ENCODE data around the gene ALDH3B1. TPM values are rescaled to one million over a fixed set of nuclear protein-coding genes. Genes with fewer than 3 reads are reported as not detected.

ALDH3B1 gene
- total and polyA plus RNA-seq, 5 donors from 2014 or later = not detected

DNA sequence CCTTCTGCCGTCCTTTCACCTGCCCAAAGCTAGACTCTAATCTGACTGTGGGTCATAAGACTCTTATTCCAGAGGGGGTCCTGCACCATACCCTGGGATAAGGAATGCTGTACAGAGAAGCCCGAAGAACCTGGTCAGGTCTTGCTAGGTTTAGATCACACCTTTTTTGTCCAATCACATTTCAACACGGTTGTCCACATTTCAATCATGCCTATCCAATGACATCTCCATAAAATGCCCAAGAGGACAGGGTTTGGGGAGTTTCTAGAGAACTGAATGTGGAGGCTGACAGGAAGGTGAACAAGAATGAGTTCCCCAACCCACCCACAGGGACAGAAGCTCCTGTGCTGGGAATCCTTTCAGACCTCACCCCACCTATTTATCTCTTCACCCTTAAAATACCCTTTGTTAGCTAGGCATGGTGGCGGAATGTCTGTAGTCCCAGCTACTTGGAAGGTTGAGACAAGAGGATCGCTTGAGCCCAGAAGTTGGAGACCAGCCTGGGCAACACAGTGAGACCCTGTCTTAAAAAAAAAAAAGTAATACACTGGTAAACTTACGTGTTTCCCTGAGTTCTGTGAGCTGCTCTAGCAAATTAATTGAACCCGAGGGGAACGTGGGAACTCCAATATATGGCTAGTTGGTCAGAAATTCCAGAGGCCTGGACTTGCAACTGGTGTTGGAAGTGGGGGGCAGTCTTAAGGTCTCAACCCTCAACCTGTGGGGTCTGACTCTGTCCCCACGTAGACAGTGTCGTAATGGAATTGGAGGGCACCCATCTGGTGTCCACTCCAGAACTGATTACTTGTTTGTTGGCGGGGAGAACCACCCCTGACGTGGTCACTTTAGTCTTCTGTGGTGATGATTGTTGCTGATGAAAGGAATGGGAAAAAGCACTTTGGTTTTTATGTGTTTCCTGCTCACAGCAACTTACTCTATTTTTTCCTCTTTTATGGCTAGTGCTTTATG is 46.5 kb downstream of the ALDH3B1 start:
- peaks cover 0 to 1% (median 0%) of the 10 kb centered on the region in 7 donors for H3K9me3 Mint-ChIP-seq
- H3K27ac Mint-ChIP-seq = no peak overlapping the region
- H3K27me3 Mint-ChIP-seq = no peaks in the 10 kb centered on the region
- DNase-seq (no peak), ATAC-seq (ENCODE audit: low read depth in 2 of 2) (no peak)
- Histone ChIP-seq H3K27ac (ENCODE audit: insufficient read depth, low read length, poor library complexity, severe bottlenecking) (no peak overlapping the region), H3K27me3 (ENCODE audit: control insufficient read depth, insufficient read depth, low read length) (no peaks in the 10 kb centered on the region), H3K36me3 (ENCODE audit: control insufficient read depth, insufficient read depth, low read length) (peaks cover 8% of the 10 kb centered on the region), H3K4me1 (ENCODE audit: control insufficient read depth, insufficient read depth, low read length, poor library complexity, severe bottlenecking) (no peaks in the 10 kb centered on the region), H3K4me3 (ENCODE audit: low read depth, low read length) (no peak overlapping the region), H3K9me3 (ENCODE audit: control insufficient read depth in 2 of 2, low read length in 2 of 2) (no peaks in the 10 kb centered on the region)
- H3K4me1 Mint-ChIP-seq = no peaks in the 10 kb centered on the region
- H3K4me3 Mint-ChIP-seq = no peak overlapping the region
- peaks cover 4% of the 10 kb centered on the region for H3K36me3 Mint-ChIP-seq

DNA sequence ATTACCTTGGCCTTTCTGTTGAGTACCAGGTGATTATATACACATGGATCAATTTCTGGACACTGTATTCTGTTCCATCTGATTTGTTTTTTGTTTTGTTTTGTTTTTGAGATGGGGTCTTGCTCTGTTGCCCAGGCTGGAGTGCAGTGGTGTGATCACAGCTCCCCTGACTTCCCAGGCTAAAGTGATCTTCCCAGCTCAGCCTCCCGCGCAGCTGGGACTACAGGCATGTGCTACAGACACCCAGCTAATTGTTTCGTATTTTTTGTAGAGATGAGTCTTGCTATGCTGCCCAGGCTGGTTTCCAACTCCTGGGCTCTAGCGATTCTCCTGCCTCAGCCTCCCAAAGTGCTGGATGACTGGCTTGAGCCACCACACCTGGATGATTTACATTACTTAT is 47.7 kb downstream of the ALDH3B1 start:
- Mint-ChIP-seq H3K27me3 (no peaks in the 10 kb centered on the region), H3K4me1 (no peaks in the 10 kb centered on the region), H3K4me3 (no peak overlapping the region), H3K36me3 (peaks cover 10% of the 10 kb centered on the region), H3K27ac (no peak overlapping the region), H3K9me3 (no peaks in the 10 kb centered on the region)
- ATAC-seq (ENCODE audit: low read depth in 2 of 2) = no peak
- no peaks in the 10 kb centered on the region for H3K9me3 ChIP-seq (ENCODE audit: control insufficient read depth in 2 of 2, low read length in 2 of 2)
- H3K36me3 ChIP-seq (ENCODE audit: control insufficient read depth, insufficient read depth, low read length) = peaks cover 3% of the 10 kb centered on the region
- H3K27ac ChIP-seq (ENCODE audit: insufficient read depth, low read length, poor library complexity, severe bottlenecking) = no peak overlapping the region
- H3K4me1 ChIP-seq (ENCODE audit: control insufficient read depth, insufficient read depth, low read length, poor library complexity, severe bottlenecking) = no peaks in the 10 kb centered on the region
- DNase-seq = no peak
- H3K4me3 ChIP-seq (ENCODE audit: low read depth, low read length) = no peak overlapping the region
- no peaks in the 10 kb centered on the region for H3K27me3 ChIP-seq (ENCODE audit: control insufficient read depth, insufficient read depth, low read length)

DNA sequence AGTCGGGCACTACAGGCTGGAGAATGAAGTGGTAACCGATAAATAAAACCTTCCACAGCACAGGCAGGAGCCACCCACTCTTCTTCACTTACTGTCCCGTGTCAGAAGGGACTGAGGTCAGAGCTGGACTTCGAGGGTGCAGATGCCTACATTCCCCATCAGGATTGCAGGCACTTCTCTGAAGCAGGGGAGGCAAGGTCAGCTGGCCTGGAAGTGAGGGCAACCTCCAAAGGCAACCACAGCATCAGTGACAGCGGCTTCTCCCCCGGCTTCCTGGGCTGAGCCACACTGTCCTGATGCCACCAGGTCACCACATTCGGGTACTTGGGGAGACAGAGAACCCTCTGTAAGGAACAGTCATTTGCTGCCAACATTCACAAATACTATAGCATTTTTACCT is 51.4 kb downstream of the ALDH3B1 start:
- H3K36me3 Mint-ChIP-seq = peaks cover 22% of the 10 kb centered on the region
- no peak overlapping the region for H3K27ac ChIP-seq (ENCODE audit: insufficient read depth, low read length, poor library complexity, severe bottlenecking)
- H3K36me3 ChIP-seq (ENCODE audit: control insufficient read depth, insufficient read depth, low read length) = no peaks in the 10 kb centered on the region
- H3K4me1 ChIP-seq (ENCODE audit: control insufficient read depth, insufficient read depth, low read length, poor library complexity, severe bottlenecking) = no peaks in the 10 kb centered on the region
- no peak overlapping the region for H3K4me3 Mint-ChIP-seq
- no peaks in the 10 kb centered on the region for H3K27me3 Mint-ChIP-seq
- H3K27ac Mint-ChIP-seq = no peak overlapping the region
- no peaks in the 10 kb centered on the region for H3K4me1 Mint-ChIP-seq
- H3K4me3 ChIP-seq (ENCODE audit: low read depth, low read length) = no peak overlapping the region
- H3K27me3 ChIP-seq (ENCODE audit: control insufficient read depth, insufficient read depth, low read length) = no peaks in the 10 kb centered on the region
- no peak for ATAC-seq (ENCODE audit: low read depth in 2 of 2)
- no peak for DNase-seq
- no peaks in the 10 kb centered on the region for H3K9me3 Mint-ChIP-seq
- H3K9me3 ChIP-seq (ENCODE audit: control insufficient read depth in 2 of 2, low read length in 2 of 2) = no peaks in the 10 kb centered on the region

DNA sequence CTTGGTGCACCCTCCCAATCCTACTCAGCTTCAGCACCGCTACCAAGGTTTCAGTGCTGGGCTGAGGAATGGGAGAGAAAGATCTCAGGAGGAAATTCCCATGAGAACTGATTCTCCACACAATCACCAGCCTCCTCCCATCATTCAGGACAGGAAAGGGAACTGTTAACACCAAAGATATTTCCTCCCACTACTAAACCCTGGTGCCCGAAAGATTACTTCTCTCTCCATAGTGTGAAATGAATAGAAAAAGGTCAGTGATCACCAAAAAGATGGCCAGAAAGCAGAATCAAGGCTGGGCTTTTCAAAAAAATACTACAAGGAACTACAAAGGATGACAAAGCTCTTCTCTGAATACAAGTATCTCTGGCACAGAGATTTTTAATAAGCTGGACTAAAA is 54.8 kb downstream of the ALDH3B1 start:
- Mint-ChIP-seq H3K4me1 (no peaks in the 10 kb centered on the region), H3K4me3 (no peak overlapping the region), H3K27ac (peak overlapping the region in 1 of 3 donors; percentile 77), H3K27me3 (no peaks in the 10 kb centered on the region), H3K9me3 (no peaks in the 10 kb centered on the region), H3K36me3 (peaks cover 35% of the 10 kb centered on the region)
- H3K4me3 ChIP-seq (ENCODE audit: low read depth, low read length) = no peak overlapping the region
- DNase-seq (no peak), ATAC-seq (ENCODE audit: low read depth in 2 of 2) (no peak)
- H3K27ac ChIP-seq (ENCODE audit: insufficient read depth, low read length, poor library complexity, severe bottlenecking) = no peak overlapping the region
- no peaks in the 10 kb centered on the region for H3K9me3 ChIP-seq (ENCODE audit: control insufficient read depth in 2 of 2, low read length in 2 of 2)
- H3K36me3 ChIP-seq (ENCODE audit: control insufficient read depth, insufficient read depth, low read length) = no peaks in the 10 kb centered on the region
- no peaks in the 10 kb centered on the region for H3K27me3 ChIP-seq (ENCODE audit: control insufficient read depth, insufficient read depth, low read length)
- no peaks in the 10 kb centered on the region for H3K4me1 ChIP-seq (ENCODE audit: control insufficient read depth, insufficient read depth, low read length, poor library complexity, severe bottlenecking)

DNA sequence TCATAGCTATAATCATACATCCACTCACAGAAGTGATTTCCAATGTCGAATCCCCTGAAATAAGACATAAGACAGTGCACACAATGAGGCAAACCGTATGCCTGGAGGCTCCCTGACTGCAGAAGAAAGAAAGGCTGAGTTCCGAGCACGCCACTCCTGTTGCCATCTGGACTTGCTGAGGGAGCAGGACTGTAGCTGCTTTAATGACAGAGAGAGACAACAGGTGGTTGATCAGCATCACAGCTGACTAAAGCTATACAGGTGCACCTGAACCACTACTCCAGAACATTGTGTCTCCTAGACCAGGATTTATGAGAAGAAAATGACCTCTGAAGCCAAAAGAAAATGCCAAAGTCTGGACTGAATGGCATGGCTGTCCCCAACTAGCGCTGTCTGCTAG is 55.7 kb downstream of the ALDH3B1 start:
- no peaks in the 10 kb centered on the region for H3K9me3 Mint-ChIP-seq
- no peak overlapping the region for H3K27ac ChIP-seq (ENCODE audit: insufficient read depth, low read length, poor library complexity, severe bottlenecking)
- H3K4me3 ChIP-seq (ENCODE audit: low read depth, low read length) = no peak overlapping the region
- H3K27me3 ChIP-seq (ENCODE audit: control insufficient read depth, insufficient read depth, low read length) = no peaks in the 10 kb centered on the region
- no peak overlapping the region for H3K27ac Mint-ChIP-seq
- no peaks in the 10 kb centered on the region for H3K4me1 Mint-ChIP-seq
- no peaks in the 10 kb centered on the region for H3K4me1 ChIP-seq (ENCODE audit: control insufficient read depth, insufficient read depth, low read length, poor library complexity, severe bottlenecking)
- no peaks in the 10 kb centered on the region for H3K9me3 ChIP-seq (ENCODE audit: control insufficient read depth in 2 of 2, low read length in 2 of 2)
- H3K27me3 Mint-ChIP-seq = no peaks in the 10 kb centered on the region
- H3K36me3 ChIP-seq (ENCODE audit: control insufficient read depth, insufficient read depth, low read length) = no peaks in the 10 kb centered on the region
- H3K4me3 Mint-ChIP-seq = no peak overlapping the region
- no peak for DNase-seq
- H3K36me3 Mint-ChIP-seq = peaks cover 31% of the 10 kb centered on the region
- ATAC-seq (ENCODE audit: low read depth in 2 of 2) = no peak

DNA sequence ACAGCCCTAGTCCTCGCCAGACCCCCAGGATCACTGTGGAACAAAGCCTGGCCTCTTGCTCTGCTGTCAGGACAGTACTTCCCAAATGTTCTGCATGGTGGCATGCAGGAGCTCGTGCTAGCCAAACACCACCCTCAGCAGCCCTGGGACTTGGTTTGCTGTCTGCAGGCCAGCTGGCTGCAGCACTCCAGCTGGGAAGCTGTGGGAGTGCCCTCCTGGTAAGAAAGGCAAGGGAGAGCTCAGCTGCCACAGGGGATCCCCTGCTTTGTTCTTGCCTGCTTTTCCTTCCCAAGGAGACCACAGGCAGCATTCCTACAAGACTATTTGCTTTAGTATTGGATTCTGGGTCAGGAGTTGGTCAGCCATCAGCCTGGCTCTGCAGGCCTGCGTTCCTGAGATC is 56.6 kb downstream of the ALDH3B1 start:
- Mint-ChIP-seq H3K9me3 (no peaks in the 10 kb centered on the region), H3K4me3 (no peak overlapping the region), H3K4me1 (no peaks in the 10 kb centered on the region), H3K27ac (no peak overlapping the region), H3K27me3 (no peaks in the 10 kb centered on the region), H3K36me3 (peaks cover 30% of the 10 kb centered on the region)
- Histone ChIP-seq H3K9me3 (ENCODE audit: control insufficient read depth in 2 of 2, low read length in 2 of 2) (no peaks in the 10 kb centered on the region), H3K36me3 (ENCODE audit: control insufficient read depth, insufficient read depth, low read length) (no peaks in the 10 kb centered on the region), H3K4me1 (ENCODE audit: control insufficient read depth, insufficient read depth, low read length, poor library complexity, severe bottlenecking) (no peaks in the 10 kb centered on the region), H3K27ac (ENCODE audit: insufficient read depth, low read length, poor library complexity, severe bottlenecking) (no peak overlapping the region), H3K4me3 (ENCODE audit: low read depth, low read length) (no peak overlapping the region), H3K27me3 (ENCODE audit: control insufficient read depth, insufficient read depth, low read length) (no peaks in the 10 kb centered on the region)
- DNase-seq = no peak
- no peak for ATAC-seq (ENCODE audit: low read depth in 2 of 2)

DNA sequence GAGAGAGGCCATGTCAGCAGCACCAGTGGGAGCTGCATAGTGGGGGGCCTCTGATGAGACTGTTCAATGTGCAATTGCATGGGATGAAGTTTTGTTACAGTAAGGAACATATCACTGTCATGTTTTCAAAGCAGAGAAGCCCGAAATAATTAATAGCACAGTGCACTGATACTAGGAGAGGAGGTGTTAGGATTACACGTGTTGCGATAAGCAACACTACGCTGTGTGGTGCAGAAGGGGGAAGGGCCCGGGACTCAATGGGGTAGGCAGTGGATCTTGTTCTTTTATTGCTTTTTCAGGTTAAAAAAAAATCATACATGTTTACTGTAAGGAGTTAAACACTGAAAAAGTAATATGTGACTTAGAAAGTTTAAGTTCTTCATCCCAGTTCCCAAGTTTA is 57.9 kb downstream of the ALDH3B1 start:
- Mint-ChIP-seq H3K36me3 (peaks cover 26% of the 10 kb centered on the region), H3K4me3 (no peak overlapping the region), H3K9me3 (no peaks in the 10 kb centered on the region), H3K27me3 (no peaks in the 10 kb centered on the region), H3K27ac (no peak overlapping the region), H3K4me1 (no peaks in the 10 kb centered on the region)
- Histone ChIP-seq H3K4me1 (ENCODE audit: control insufficient read depth, insufficient read depth, low read length, poor library complexity, severe bottlenecking) (no peaks in the 10 kb centered on the region), H3K27me3 (ENCODE audit: control insufficient read depth, insufficient read depth, low read length) (no peaks in the 10 kb centered on the region), H3K4me3 (ENCODE audit: low read depth, low read length) (no peak overlapping the region), H3K9me3 (ENCODE audit: control insufficient read depth in 2 of 2, low read length in 2 of 2) (no peaks in the 10 kb centered on the region), H3K36me3 (ENCODE audit: control insufficient read depth, insufficient read depth, low read length) (no peaks in the 10 kb centered on the region), H3K27ac (ENCODE audit: insufficient read depth, low read length, poor library complexity, severe bottlenecking) (no peak overlapping the region)
- DNase-seq (no peak), ATAC-seq (ENCODE audit: low read depth in 2 of 2) (no peak)
